Fibroblast of lung (primary cell): ENCODE measurements around the gene ATP13A1.

ENCODE experiments used
- CTCF ChIP-seq, 2 donors: IDR thresholded peaks in 1 of 2; conservative IDR thresholded peaks in 1 of 2; 1 replicate in 1 of 2; 2 replicates in 1 of 2; pipeline ENCODE4 v1.5.1; 2011 to 2012; ENCODE audit warnings: low read length in 2 of 2, control low read depth in 1 of 2, inconsistent platforms in 1 of 2, low read depth in 1 of 2, mild to moderate bottlenecking in 1 of 2
- EZH2 ChIP-seq: IDR thresholded peaks from 2 replicates; pipeline ENCODE4 v1.5.1; 2012; ENCODE audit warnings: low read length, control low read depth, mild to moderate bottlenecking; ENCODE audit errors: missing control alignments

- no peak for TF ChIP-seq CTCF (conservative IDR thresholded peaks at IDR 0.05 in 1 of 2, IDR thresholded peaks at IDR 0.05 in 1 of 2; ENCODE audit: low read depth in 1 of 2, low read length in 2 of 2)
- TF ChIP-seq EZH2: no peak
Measured at GRCh38 chr19:19649580-19649995, 13.9 kb downstream of the ATP13A1 start.
